Stimulated activated CD4-positive, alpha-beta T cell treated with anti-CD3 and anti-CD28 coated beads, Interleukin-4, amount 100 ng/mL, for 24 hours (primary cell): ENCODE data around the gene ECE1.

Source experiments
- DNase-seq: peaks from one replicate; pipeline ENCODE4 v3.0.0-alpha.2; 2020

Gene ECE1

DNA sequence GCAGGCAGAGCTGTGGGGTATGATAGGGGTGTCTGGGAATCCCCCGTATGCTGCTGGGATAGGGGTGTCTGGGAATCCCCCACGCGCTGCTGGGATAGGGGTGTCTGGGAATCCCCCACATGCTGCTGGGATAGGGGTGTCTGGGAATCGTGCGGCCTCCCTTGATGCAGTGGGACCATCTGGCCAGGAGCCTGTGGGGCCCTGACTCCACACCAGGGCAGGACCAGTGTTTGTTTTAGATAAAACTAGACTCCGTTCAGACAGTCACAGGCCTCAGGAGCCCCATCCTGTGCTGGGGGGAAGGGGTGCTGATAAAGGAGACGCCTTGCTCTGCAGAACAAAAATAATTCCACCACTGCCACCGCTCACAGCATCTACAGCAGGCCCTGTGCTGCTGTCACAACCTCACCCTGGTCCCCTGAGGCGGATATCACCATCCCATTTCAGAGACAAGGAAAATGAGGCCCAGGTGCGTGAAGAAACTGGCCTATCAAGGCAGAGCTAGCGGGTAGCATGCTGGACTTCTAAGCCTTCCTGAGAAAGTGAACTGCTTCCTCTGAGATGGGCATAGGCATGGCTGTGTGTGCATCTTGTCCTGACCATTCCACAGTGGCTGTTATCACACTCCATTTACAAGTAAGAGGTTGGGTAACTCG lies 24.0 kb downstream of the ECE1 start:
- no peak for DNase-seq

DNA sequence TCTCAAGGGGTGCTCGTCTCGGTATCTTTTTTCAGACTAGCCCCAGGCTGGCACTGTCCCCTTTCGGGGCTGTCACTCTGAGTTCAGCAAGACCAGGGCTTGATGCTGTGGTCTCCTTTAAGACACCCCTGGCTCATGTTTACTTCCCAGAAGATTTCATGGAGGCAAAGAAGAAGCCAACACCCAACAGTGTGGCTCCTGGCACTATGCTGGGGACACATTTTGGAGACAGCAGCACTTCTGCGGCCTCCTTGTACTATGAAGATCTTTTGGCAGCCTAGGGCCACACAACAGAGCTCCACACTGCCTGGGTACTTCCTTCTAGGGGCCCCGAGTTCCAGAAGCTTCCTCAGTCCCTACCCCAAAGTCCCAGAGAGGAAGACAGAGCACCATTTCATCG lies 24.6 kb downstream of the ECE1 start:
- no peak for DNase-seq

DNA sequence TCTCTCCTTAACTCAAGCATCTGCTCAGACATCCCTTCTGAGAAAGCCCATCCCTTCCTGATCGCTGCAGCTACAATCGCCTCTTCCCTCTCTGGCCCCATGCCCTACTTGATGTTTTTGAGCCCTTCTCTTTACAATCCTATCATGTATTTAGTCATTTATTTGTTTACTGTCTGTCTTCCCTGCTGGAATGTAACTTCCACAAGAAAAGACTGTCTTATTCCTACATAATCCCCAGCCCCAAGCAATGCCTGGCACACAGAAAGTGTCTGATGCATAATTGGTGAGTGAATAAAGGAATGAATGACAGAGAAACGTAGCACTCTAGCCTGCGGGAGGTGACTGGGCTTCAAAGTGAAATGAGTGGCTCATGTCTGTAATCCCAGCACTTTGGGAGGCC lies 25.4 kb downstream of the ECE1 start:
- no peak for DNase-seq

DNA sequence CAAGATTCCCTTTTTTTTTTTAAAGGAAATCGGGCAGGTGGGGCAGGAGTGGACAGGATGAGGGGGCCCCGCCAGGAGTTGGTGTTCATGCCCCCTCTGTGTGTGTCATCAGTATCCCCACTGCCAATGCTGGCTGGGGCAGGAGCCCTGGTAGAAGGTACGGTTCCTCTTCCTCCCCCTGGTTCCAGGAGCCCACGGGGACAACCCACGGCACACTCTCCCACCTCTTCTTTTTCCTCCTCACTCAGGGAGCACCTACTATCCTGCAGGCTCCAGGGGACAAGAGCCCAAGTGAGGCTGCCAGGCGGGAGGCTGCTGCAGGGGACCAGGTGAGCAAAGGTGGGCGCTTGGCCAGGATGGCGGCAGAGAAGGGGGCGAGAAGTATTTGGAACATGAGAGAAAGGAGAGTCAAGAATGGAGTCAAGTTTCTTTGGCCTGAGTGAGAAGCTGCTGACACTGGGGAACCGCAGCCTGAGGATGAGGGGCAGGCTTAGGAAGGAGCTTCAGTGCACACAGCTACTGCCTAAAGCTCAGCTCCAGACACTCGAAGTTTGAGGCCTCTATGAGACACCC lies 26.5 kb downstream of the ECE1 start:
- DNase-seq, result no peak

DNA sequence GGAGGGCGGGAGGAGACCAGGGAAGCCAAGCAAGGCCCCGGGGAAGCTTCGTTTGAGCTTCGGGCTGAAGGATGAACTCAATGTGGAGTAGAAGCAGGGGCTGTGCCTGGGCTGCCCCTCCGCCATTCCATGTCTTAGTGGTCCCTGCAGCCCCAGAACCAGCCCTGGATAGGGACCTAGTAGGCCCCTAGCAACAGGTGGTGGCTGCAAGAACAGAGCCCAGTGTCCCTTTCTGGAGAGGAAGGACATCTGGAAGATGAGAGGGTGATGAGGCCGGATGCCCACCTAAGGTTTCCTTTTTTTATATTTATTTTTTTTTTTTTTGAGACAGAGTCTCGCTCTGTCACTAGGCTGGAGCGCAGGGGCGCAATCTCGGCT lies 27.2 kb downstream of the ECE1 start:
- no peak for DNase-seq

DNA sequence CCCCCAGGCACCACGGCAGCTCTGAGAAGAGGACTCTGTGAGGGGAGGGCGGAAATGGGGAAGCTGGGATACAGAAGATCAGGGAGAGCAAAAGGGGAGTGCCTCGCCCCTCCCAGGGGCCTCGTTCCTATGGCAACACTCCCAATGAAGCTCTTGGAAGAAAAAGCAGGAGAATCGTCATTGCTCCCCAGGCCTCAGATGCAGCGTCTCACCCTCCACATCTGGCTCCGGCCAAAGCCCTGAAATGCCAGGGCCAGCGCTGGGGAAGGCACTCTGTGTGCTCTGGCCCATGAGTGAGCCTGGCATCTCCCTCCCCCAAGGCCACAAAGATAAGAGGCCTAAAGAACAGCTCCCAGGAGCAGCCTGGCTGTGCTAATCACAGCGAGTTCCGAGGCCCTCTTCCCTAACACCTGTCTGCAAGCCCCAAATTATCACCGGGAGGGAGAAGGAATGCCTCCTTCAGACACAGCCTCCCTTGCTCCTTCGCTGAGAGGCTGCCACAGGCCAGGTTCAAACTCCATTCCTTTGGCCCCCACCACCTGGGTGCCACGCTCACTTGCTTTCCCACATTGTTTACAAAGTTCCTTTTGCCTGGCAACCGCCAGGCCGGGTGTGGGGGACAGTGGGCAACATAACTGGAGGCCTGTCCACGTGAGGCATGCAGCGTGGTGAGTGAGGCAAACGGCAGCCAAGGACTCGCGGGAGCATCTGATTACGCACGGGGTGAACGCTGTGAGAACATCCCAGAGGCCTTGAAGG lies 27.8 kb downstream of the ECE1 start:
- DNase-seq, result no peak

DNA sequence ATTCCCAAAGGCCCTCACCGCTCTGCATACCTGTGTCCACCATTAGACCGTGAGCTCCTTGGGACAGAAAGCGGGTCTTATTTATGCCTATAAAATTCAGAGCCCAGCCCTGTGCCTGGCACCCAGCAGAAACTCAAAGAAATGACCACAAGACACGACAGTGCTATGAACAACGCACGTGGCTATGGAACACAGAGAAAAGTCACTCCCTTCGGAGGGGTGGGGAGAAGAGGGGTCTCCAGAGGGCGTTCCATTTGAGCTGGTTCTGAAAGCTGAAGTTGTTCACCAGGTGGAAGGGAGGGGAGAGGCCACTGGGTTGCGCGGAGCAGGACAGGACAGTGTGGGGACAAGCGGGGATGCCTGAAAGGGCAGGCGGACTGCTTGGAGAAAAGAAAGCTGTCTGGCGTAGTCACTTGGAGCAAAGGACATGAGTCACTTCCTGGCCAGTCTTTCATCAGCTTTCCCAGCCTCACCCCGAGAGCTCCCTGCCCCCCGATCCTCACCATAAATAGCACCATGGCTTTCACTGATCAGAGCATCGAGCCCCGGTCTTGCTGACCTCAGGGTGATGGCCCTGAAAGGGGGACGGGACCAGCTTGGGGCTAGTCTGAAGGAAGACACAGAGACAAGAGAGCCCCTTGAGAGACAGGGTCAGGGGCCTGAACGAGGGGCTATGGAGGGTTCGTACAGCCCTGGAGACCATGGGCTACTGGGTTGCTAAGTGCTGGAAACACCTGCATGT lies 28.5 kb downstream of the ECE1 start:
- no peak for DNase-seq

DNA sequence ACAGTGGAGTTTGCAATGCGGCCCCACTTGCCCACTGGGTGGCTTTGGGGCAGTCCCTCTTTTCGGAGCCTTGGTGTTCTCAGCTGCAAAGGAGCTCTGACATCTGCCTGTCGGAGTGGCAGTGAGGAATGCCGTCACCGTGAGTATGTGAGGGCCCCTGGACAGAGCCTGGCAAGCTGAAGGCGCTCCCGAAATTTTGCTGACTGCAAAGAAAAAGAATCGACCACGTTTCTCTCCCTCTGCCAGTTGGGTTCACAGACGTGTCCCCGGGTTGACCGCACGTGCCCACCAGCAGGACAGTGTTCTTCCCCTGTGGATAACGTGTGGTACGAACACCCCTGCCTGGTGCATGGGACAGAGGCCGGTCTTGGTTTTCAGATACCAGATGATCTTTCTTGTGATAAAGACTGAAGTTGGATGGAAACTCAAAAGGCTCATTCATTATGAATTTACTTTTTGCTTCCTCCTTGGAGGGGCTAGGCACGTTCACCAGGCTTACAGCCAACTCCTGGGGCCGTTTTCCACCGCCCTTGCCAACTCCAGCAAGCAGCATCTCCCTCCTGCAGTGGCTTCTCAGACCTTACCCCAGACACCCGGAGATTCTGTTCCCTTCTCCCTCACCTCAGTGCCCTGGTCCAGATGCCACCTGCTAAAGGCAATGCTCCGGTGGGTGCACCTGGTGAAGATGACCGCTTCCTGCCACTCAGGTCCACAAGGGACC lies 29.7 kb downstream of the ECE1 start:
- no peak for DNase-seq

DNA sequence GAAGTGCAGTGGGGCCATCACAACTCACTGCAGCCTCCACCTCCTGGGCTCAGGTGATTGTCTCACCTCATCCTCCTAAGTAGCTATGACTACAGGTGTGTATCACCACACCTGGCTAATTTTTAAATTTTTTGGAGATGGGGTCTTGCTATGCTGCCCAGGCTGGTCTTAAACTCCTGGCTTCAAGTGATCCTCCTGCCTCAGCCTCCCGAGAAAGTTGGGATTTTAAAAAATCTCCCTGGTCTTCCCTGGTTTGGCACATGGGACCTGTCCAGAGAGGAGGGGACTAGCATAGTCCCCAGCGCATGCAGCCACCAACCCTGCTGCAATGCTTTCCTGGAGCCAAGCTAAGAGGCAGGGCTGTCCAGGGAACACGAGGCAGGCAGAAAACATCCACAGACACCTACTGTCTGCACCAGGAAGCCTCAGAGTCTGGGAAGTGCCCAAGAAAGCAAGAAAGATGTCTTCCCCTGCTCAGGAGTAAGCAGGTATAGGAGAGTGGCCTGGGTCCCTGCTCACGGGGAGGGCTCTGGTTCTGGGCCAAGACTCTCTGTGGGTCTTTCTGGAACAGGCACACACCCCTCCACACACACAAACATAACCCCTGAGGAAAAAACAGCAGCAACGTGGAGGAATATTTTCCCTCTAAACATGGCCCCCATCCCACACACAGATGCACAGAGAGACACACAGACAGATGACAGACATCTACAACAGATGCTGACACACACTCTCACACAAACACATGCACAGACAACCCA lies 30.8 kb downstream of the ECE1 start:
- no peak for DNase-seq

DNA sequence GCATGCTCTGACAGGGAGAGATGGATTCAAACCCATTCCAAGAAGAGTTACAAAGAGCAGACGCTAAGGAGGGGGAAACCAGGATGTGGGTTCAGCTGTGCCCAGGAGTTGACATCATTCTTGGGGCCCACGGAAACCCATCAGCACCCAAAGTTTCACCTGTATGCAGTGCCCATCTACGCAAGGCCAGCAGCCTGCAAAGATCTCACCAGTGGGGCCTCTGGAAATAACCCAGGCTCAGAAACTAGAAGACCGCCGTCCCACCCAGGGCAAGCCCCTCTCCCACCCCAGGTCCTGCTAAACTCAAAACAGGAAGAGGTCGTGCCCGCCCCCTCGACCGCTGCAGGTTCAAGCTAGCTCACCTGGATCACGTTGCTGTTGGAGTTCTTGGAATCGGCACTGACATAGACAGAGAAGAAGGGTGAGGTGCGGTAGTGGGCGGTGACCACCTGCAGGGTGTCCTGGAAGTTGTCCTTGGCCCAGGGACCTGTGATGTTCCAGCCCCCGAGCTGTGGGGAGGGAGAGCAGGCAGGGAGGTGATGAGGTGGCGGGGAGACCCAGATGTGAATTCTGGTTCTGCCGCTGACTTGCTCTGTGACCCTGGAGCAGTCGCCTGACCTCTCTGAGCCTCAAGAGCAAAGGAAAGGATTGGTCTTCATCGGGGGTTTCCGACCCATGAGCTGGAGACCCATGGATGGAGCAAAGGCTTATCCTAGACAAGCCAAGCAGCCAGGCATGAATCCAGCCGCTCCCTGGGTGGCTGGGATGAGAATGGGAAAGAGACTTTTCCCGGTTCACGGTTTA lies 31.7 kb downstream of the ECE1 start:
- no peak for DNase-seq

DNA sequence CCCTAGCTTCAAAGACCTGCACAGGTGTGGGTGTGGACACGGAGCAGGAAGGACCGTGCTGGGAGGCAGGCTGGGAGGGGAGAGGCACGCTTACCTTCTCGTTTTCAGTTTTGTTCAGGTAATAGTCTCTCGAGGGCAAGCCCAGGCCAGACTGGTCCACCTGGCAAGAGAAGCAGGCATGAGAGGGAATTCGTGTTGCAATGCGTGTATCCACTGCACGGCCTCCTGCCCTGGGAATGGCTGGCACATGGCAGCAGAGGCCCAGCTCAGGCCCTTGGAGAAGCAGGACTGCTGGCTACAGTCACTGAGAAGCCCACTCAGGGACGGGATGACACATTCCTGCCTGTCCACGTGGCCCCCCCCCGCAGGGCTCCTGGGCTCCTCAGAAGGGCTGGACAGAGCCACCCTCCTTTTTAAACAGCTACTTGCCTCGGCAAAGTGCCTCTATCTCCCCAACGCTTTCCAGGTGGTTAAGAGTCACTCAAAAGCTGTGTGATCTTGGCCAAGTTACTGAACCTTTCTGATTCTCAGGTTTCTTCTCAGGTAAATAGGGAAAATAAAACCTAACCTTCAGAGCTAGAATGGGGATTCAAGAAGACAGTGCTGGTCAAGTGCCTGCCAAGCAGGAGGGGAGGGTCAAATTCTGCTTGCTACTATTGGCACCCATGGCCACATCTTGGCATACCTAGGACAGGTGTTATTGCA lies 32.7 kb downstream of the ECE1 start:
- no peak for DNase-seq

DNA sequence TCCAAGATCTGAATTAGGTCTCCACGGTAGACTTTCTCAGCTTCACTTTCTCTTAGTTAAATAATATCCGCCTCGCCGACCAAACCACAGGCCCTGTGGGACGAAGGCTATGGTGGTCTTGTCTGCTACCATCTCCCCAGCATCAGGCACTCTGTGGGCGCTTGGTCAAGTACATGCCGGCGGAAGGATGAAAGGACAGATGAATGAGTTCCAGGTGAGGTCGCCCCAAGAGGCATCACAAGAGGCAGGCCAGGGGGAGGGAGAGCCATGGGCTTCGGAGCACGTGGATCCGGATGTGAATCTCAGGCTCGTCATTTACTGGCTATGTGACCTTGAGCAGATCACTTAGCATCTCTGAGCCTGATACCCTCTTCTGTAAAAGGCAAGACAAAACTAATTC lies 33.5 kb downstream of the ECE1 start:
- no peak for DNase-seq

DNA sequence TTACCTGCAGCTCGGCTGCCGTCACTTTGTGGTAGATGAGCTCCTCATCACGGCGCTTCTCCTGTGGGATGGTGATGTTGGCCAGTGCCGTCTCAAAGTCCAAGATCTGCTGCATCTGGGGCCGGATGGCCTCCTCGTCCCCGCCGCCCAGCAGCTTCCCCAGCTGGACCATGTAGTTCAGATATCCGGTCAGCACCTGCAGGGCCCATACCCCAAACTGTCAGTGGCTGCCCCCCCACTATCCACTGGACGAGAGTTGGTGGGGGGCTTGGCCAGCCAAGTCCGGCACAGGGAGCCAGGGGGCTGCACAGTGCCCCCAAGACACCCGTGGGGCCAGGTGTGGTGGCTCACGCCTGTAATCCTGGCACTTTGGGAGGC lies 34.3 kb downstream of the ECE1 start:
- DNase-seq, result no peak

DNA sequence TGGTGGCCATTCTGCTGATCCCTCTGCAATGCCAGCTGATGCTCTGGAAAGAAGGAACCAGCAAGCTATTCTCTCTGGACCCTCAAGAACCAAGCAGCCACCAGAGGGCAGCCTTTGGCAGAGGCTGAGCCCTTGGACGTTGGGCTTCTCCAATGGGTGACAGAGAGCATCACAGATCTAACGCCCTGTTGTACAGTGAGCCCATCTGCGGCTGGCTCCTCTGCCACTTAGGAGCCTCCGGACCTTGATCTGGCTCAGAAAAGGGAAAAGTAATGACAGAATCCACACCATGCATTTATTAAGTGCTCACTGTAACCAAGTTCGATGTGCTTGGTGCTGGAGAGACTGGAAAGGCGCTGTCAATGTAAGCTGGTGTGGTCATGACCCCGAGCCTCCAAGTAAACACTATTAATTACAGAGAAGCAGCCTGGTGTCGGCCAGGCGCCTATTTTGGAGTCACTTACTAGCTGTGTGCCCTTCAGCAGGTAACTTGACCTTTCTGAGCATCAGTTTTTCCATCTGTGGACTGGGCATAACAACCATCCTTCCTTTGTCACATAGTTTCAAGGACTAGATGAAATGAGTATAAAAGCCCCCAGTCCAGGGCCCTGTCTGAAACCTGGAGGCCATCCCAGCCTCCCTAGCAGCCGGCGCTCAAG lies 34.9 kb downstream of the ECE1 start:
- peak; percentile 87 for DNase-seq

DNA sequence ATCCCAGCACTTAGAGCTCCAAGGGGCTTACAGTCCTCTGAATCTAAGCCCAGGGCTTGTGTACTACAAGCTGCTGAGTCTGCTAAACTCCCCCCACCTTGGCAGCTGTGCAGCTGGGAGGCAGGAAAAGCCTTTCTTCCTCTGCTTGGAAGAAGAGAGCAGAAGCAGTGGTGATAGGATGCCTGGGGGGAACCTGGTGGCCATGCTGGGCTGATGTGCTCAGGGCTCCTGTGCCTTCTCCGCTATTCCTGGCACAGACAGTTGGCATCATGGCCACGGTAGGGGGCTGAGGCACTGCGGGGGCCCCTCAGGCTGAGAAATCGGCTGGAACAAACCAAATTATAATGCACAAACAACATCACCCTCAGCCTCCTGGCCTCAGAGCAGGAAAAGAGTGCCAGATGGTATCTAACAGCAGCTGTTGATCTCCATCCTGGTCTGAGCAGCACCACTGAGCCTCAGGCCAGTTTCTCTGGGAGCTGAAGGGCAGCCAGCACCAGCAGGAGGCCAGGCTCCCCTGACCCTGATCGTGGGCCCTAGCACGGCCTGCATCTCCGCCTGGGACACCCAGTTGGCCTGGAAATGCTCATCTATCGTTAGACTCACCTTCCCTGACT lies 35.8 kb downstream of the ECE1 start:
- no peak for DNase-seq

DNA sequence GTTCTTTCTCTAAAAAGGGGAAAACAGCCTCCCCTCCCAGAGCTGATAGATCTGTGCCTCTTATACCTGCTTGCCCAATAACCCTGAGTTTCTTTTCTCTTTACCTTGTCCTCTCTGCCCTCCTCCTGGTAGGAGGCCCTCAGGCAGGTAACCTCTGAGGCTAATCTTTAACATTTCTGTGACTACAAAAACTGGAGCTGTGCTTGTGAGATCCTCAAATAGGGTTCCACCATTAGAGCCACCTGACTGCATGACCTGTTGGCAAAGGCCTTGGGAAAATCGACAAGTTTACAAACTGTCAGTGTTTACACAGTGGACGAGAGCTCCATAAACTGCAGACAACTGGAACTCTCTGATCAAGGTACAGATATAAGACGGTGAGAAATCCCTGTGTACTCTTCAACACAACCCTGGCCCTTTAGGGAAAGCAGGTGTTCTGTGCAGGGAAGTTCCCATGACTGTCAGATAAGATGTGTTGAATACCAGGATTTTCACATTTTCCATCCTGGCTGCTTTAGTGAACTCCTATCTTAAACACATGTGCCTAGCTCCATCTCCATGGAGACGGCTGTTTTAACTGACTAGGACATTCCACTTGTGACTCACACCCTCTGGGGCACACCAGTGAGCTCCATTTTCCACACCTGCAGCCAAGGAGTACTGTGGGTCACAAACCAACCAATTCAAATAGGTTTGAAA lies 38.3 kb downstream of the ECE1 start:
- peak; percentile 52 for DNase-seq

DNA sequence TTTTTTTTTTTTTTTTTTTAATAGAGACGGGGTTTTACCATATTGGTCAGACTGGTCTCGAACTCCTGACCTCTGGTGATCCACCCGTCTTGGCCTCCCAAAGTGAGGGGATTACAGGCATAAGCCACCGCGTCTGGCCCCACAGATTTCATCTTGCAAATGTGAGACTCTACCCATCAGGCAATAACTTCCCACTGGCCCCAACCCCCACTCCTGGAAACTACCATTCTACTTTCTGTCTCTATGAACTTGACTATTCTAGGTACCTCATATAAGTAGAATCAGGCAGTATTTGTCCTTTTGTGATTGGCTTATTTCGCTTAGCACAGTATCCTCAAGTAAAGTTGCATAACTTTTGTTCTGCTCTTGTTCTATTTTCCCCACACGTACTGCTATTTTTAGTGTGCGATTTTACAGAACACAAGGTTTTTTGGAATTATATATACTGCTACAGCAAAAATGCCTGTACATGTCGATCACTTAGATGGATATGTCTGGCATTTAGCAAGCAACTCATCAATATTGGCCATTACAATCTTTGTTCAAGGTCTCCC lies 40.2 kb downstream of the ECE1 start:
- DNase-seq, result no peak

DNA sequence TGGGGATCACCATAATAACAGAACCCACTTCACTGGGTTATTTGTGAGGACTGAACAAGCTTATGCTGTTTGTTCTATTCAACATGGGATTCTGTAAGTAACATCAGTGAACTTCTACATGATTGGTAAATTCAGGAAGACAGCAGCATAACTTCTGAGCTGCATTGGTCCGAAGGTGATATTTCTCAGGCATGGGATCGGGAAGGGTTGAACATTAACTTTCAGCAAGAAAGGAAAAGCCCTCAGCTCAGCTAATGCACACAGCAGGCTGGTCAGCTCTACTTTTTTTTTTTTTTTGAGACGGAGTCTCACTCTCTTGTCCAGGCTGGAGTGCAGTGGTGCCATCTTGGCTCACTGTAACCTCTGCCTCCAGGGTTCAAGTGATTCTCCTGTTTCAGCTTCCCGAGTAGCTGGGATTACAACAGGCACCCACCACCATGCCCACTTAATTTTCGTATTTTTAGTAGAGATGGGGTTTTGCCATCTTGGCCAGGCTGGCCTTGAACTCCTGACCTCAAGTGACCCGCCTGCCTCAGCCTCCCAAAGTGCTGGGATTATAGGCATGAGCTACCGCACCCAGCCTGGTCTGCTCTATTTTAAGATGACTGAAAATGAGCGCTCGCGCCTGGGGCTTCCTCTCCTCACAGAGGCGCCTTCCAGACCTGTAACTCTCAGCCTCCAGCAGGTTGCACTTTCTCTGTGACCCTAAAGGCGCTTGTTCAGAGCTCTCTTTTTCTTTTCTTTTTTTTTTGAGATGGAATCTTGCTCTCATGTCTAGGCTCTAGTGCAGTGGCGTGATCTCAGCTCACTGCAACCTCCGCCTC lies 42.2 kb downstream of the ECE1 start:
- no peak for DNase-seq
